ENCODE data around the gene DNAJB1. TPM values are rescaled to one million over a fixed set of nuclear protein-coding genes. Genes with fewer than 3 reads are reported as not detected.

Gene DNAJB1
- total RNA-seq, 1 donor from 2014 or later = 61.9 TPM

- peaks cover 30% of the 10 kb centered on the region for H3F3A ChIP-seq (ENCODE audit: low read depth)
- peaks cover 6% of the 10 kb centered on the region for H3K4me1 ChIP-seq
- Mint-ChIP-seq H3K27ac (peak overlapping the region; percentile 93), H3K36me3 (peaks cover 4% of the 10 kb centered on the region), H3K27me3 (ENCODE audit: insufficient read depth, low read depth) (peaks cover 5% of the 10 kb centered on the region), H3K4me3 (peak overlapping the region; percentile 94), H3K4me1 (peaks cover 22% of the 10 kb centered on the region), H3K9me3 (no peaks in the 10 kb centered on the region)
- H3K27me3 ChIP-seq = no peaks in the 10 kb centered on the region
- H2AFZ ChIP-seq (replicated peaks) = peak overlapping the region; percentile 75
- H3K9ac ChIP-seq = peak overlapping the region; percentile 49
- H4K20me1 ChIP-seq (ENCODE audit: low read depth) = peaks cover 25% of the 10 kb centered on the region
- H3K4me3 ChIP-seq = peak overlapping the region; percentile 75
- H3K27ac ChIP-seq = no peak overlapping the region
- peaks cover 51% of the 10 kb centered on the region for H3K79me2 ChIP-seq (ENCODE audit: low read depth)
- DNase-seq (ENCODE audit: low spot score) = peak; percentile 79
- TF ChIP-seq EZH2 (IDR thresholded peaks at IDR 0.05) = no peak
- TF ChIP-seq, protein P1, sequence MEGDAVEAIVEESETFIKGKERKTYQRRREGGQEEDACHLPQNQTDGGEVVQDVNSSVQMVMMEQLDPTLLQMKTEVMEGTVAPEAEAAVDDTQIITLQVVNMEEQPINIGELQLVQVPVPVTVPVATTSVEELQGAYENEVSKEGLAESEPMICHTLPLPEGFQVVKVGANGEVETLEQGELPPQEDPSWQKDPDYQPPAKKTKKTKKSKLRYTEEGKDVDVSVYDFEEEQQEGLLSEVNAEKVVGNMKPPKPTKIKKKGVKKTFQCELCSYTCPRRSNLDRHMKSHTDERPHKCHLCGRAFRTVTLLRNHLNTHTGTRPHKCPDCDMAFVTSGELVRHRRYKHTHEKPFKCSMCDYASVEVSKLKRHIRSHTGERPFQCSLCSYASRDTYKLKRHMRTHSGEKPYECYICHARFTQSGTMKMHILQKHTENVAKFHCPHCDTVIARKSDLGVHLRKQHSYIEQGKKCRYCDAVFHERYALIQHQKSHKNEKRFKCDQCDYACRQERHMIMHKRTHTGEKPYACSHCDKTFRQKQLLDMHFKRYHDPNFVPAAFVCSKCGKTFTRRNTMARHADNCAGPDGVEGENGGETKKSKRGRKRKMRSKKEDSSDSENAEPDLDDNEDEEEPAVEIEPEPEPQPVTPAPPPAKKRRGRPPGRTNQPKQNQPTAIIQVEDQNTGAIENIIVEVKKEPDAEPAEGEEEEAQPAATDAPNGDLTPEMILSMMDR (IDR thresholded peaks at IDR 0.05) = no peak
- TF ChIP-seq EZH2phosphoT487 (IDR thresholded peaks at IDR 0.05) = no peak
- H3K36me3 ChIP-seq = no peaks in the 10 kb centered on the region
- H3K4me2 ChIP-seq = peak overlapping the region; percentile 83
- H3K9me3 ChIP-seq (ENCODE audit: low read depth) = no peaks in the 10 kb centered on the region
These were observed 11.8 kb upstream of the DNAJB1 start for GRCh38 chr19:14530005-14530348.

DNA sequence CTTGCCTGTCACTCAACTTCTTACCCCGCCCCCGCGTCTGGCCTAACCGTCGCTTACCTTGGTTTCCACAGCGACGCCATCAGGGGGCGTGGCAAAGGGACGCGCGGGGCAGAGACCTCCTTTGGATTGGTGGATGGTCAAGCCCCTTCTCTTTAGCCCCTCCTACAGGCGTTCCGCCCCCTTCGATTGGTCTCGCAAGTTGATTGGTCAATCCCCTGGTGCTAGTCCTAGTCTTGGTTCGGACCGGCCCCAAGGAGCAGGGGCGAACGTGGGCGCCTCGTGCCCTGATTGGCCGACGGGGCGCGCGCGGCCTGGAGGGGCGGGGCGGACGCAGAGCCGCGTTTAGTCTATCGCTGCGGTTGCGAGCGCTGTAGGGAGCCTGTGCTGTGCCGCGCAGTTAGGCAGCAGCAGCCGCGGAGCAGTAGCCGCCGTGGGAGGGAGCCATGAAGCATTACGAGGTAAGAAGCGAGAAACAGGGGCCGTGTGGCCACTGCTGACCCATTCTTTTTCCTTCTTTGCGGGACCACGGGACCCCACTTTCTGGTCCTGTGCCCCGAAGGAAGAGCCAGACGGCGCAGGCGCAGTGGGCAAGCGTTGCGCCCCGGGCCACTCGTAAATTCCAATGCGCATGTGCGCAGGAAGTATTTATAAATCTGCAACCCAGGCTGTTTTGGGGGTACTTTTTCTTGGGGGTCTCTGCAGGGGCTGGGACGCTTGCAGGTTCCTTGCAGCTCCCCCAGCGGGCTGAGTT lies 11.2 kb upstream of the DNAJB1 start, which contains the start of gene TECR:
Gene TECR, plus strand, starts transcription at position 341 of the 751 bp plus-strand sequence. Its CDS starts 103 bp downstream, at position 444.
- no peaks in the 10 kb centered on the region for H3K9me3 Mint-ChIP-seq
- Histone ChIP-seq H3K27ac (no peak within 1 kb of the TSS), H3K4me3 (peak within 1 kb of the TSS; percentile 75), H2AFZ (replicated peaks) (peak within 1 kb of the TSS; percentile 78), H3K36me3 (no peaks in the 10 kb centered on the region), H3K9me3 (ENCODE audit: low read depth) (no peaks in the 10 kb centered on the region), H3K9ac (peak within 1 kb of the TSS; percentile 49), H3F3A (ENCODE audit: low read depth) (peaks cover 25% of the 10 kb centered on the region), H3K79me2 (ENCODE audit: low read depth) (peaks cover 45% of the 10 kb centered on the region), H3K4me1 (peaks cover 6% of the 10 kb centered on the region), H4K20me1 (ENCODE audit: low read depth) (peaks cover 20% of the 10 kb centered on the region), H3K27me3 (no peaks in the 10 kb centered on the region), H3K4me2 (peak within 1 kb of the TSS; percentile 83)
- H3K36me3 Mint-ChIP-seq = peaks cover 4% of the 10 kb centered on the region
- peak within 1 kb of the TSS; percentile 93 for H3K27ac Mint-ChIP-seq
- peak; percentile 100 for DNase-seq (ENCODE audit: low spot score)
- peak within 1 kb of the TSS; percentile 94 for H3K4me3 Mint-ChIP-seq
- H3K4me1 Mint-ChIP-seq = peaks cover 22% of the 10 kb centered on the region
- no peak for TF ChIP-seq EZH2 (IDR thresholded peaks at IDR 0.05)
- no peak for TF ChIP-seq EZH2phosphoT487 (IDR thresholded peaks at IDR 0.05)
- TF ChIP-seq, protein P1 (IDR thresholded peaks at IDR 0.05) = no peak
- H3K27me3 Mint-ChIP-seq (ENCODE audit: insufficient read depth, low read depth) = peaks cover 5% of the 10 kb centered on the region

GRCh38 chr19:14528419-14529253 lies 10.4 kb upstream of the DNAJB1 start:
- H3F3A ChIP-seq (ENCODE audit: low read depth) = peaks cover 24% of the 10 kb centered on the region
- H3K4me1 ChIP-seq = peaks cover 6% of the 10 kb centered on the region
- H3K4me3 Mint-ChIP-seq = peak overlapping the region; percentile 94
- H3K9me3 Mint-ChIP-seq = no peaks in the 10 kb centered on the region
- peak overlapping the region; percentile 78 for H2AFZ ChIP-seq (replicated peaks)
- peaks cover 22% of the 10 kb centered on the region for H3K4me1 Mint-ChIP-seq
- H3K27ac ChIP-seq = no peak overlapping the region
- no peak for DNase-seq (ENCODE audit: low spot score)
- H3K36me3 Mint-ChIP-seq = peaks cover 4% of the 10 kb centered on the region
- peak overlapping the region; percentile 50 for H3K4me3 ChIP-seq
- peaks cover 6% of the 10 kb centered on the region for H3K27me3 Mint-ChIP-seq (ENCODE audit: insufficient read depth, low read depth)
- H3K9ac ChIP-seq = no peak overlapping the region
- TF ChIP-seq EZH2 (IDR thresholded peaks at IDR 0.05) (no peak), EZH2phosphoT487 (IDR thresholded peaks at IDR 0.05) (no peak)
- TF ChIP-seq, protein P1 (IDR thresholded peaks at IDR 0.05) = no peak
- peak overlapping the region; percentile 66 for H3K4me2 ChIP-seq
- peaks cover 40% of the 10 kb centered on the region for H3K79me2 ChIP-seq (ENCODE audit: low read depth)
- no peaks in the 10 kb centered on the region for H3K36me3 ChIP-seq
- peak overlapping the region; percentile 82 for H3K27ac Mint-ChIP-seq
- H3K9me3 ChIP-seq (ENCODE audit: low read depth) = no peaks in the 10 kb centered on the region
- no peaks in the 10 kb centered on the region for H3K27me3 ChIP-seq
- H4K20me1 ChIP-seq (ENCODE audit: low read depth) = peaks cover 19% of the 10 kb centered on the region

All from neural progenitor cell (in vitro differentiated cells).